Neural cell (in vitro differentiated cells): ENCODE data around the gene CDK5RAP1. TPM values are rescaled to one million over a fixed set of nuclear protein-coding genes. Genes with fewer than 3 reads are reported as not detected.

ENCODE experiments used
- H2AFZ ChIP-seq: fragments of 200-600, 300-800 bp; sonication (generic), shearing (Covaris generic); 2 replicates; pipeline ENCODE4 v1.6.0; 2014; ENCODE audit warnings: low read depth, mild to moderate bottlenecking, antibody characterized with exemption, low read length, moderate library complexity
- H3F3A ChIP-seq: fragments of 200-600 bp; shearing (Covaris generic); 2 replicates; pipeline ENCODE4 v1.6.1; 2016; ENCODE audit warnings: mild to moderate bottlenecking, moderate library complexity, mixed read lengths, antibody characterized with exemption, low read length; ENCODE audit not compliant: insufficient read depth, poor library complexity, severe bottlenecking
- H3K27ac ChIP-seq: fragments of 200-600, 300-800 bp; sonication (generic), shearing (Covaris generic); 2 replicates; pipeline ENCODE4 v1.5.1; 2014; ENCODE audit warnings: mild to moderate bottlenecking, low read length, moderate library complexity
- H3K27me3 ChIP-seq: fragments of 300-800, 200-600 bp; sonication (generic), shearing (Covaris generic); 2 replicates; pipeline ENCODE4 v1.6.0; 2014; ENCODE audit warnings: mild to moderate bottlenecking, low read depth, low read length, moderate library complexity; ENCODE audit not compliant: insufficient read depth
- H3K36me3 ChIP-seq: fragments of 300-800, 200-600 bp; sonication (generic), shearing (Covaris generic); 2 replicates; pipeline ENCODE4 v1.5.1; 2014; ENCODE audit warnings: mild to moderate bottlenecking, antibody characterized with exemption, low read length, moderate library complexity; ENCODE audit not compliant: insufficient read depth
- H3K4me2 ChIP-seq: fragments of 300-800, 200-600 bp; sonication (generic), shearing (Covaris generic); 2 replicates; pipeline ENCODE4 v1.6.0; 2014; ENCODE audit warnings: mild to moderate bottlenecking, low read length
- H3K4me3 ChIP-seq: fragments of 300-800, 200-600 bp; sonication (generic), shearing (Covaris generic); 2 replicates; pipeline ENCODE4 v1.5.1; 2014; ENCODE audit warnings: mild to moderate bottlenecking, low read length, moderate library complexity
- H3K79me2 ChIP-seq: fragments of 200-600 bp; shearing (Covaris generic); replicated peaks from 2 replicates; pipeline ENCODE4 v1.6.0; 2014; ENCODE audit warnings: mild to moderate bottlenecking, low read length, moderate library complexity; ENCODE audit not compliant: insufficient read depth
- H3K9ac ChIP-seq: fragments of 300-800, 200-600 bp; sonication (generic), shearing (Covaris generic); 2 replicates; pipeline ENCODE4 v1.6.1; 2016; ENCODE audit warnings: mild to moderate bottlenecking, low read length, mixed read lengths
- H3K9me2 ChIP-seq: fragments of 200-600 bp; shearing (Covaris generic); 2 replicates; pipeline ENCODE4 v1.6.1; 2016; ENCODE audit warnings: mild to moderate bottlenecking, low read length, mixed read lengths; ENCODE audit not compliant: insufficient read depth
- H3K9me3 ChIP-seq: fragments of 200-600, 300-800 bp; sonication (generic), shearing (Covaris generic); 2 replicates; pipeline ENCODE4 v1.6.1; 2016; ENCODE audit warnings: mild to moderate bottlenecking, mixed run types, low read length, moderate library complexity, mixed read lengths
- H4K20me1 ChIP-seq: fragments of 200-600 bp; shearing (Covaris generic); 2 replicates; pipeline ENCODE4 v1.6.1; 2016; ENCODE audit warnings: mild to moderate bottlenecking, mixed run types; ENCODE audit not compliant: insufficient read depth
- CTCF ChIP-seq: fragments of 450-650 bp; IDR thresholded peaks from 2 replicates; pipeline ENCODE4 v1.5.1; 2014; ENCODE audit warnings: antibody characterized with exemption, mild to moderate bottlenecking, moderate library complexity; ENCODE audit not compliant: poor library complexity, severe bottlenecking
- EP300 ChIP-seq: fragments of 450-650 bp; conservative IDR thresholded peaks from 2 replicates; pipeline ENCODE4 v1.6.1; 2014; ENCODE audit warnings: antibody characterized with exemption, mild to moderate bottlenecking, moderate library complexity; ENCODE audit not compliant: poor library complexity, severe bottlenecking
- EZH2 ChIP-seq: fragments of 200-600, 300-800 bp; shearing (Covaris generic), sonication (generic); IDR thresholded peaks from 2 replicates; pipeline ENCODE4 v1.6.1; 2014; ENCODE audit warnings: antibody characterized with exemption, low read length, borderline replicate concordance, mild to moderate bottlenecking; ENCODE audit not compliant: insufficient read depth, poor library complexity, severe bottlenecking
- MXI1 ChIP-seq: fragments of 450-650 bp; conservative IDR thresholded peaks from 2 replicates; pipeline ENCODE4 v1.6.1; 2014; ENCODE audit warnings: antibody characterized with exemption, mild to moderate bottlenecking; ENCODE audit not compliant: poor library complexity, severe bottlenecking
- POLR2AphosphoS5 ChIP-seq: IDR thresholded peaks from 2 replicates; pipeline ENCODE4 v1.6.1; 2012
- RAD21 ChIP-seq: fragments of 450-650 bp; conservative IDR thresholded peaks from 2 replicates; pipeline ENCODE4 v1.6.1; 2014; ENCODE audit warnings: antibody characterized with exemption, mild to moderate bottlenecking, moderate library complexity
- REST ChIP-seq: IDR thresholded peaks from 2 replicates; pipeline ENCODE4 v1.6.1; 2012; ENCODE audit warnings: borderline replicate concordance
- SMC3 ChIP-seq: fragments of 450-650 bp; conservative IDR thresholded peaks from 2 replicates; pipeline ENCODE4 v1.6.1; 2014; ENCODE audit warnings: antibody characterized with exemption, mild to moderate bottlenecking, moderate library complexity; ENCODE audit not compliant: poor library complexity
- TAF1 ChIP-seq: IDR thresholded peaks from 2 replicates; pipeline ENCODE4 v1.6.1; 2012; ENCODE audit warnings: low read depth
- polyA plus RNA-seq: library from polyadenylated mRNA; depleted of rRNA; stranded (reverse); fragments of >200 nt; gene quantifications from 2 replicates; pipeline ENCODE4 v1.2.3, GENCODE V29; 2014

CDK5RAP1 gene
- polyA plus RNA-seq, 1 donor from 2014 or later = 47.2 TPM

- Histone ChIP-seq H3K9me3 (no peaks in the 10 kb centered on the region), H3K9me2 (no peaks in the 10 kb centered on the region), H3F3A (no peaks in the 10 kb centered on the region), H3K27ac (no peak overlapping the region), H2AFZ (peak overlapping the region; percentile 83), H3K4me3 (peak overlapping the region; percentile 74), H3K36me3 (no peaks in the 10 kb centered on the region), H3K79me2 (peaks cover 30% of the 10 kb centered on the region), H3K9ac (peak overlapping the region; percentile 66), H4K20me1 (no peaks in the 10 kb centered on the region), H3K27me3 (no peaks in the 10 kb centered on the region), H3K4me2 (peak overlapping the region; percentile 81)
- TF ChIP-seq EZH2 (no peak), POLR2AphosphoS5 (no peak)
Observed at GRCh38 chr20:33401921-33402369, 626 bp upstream of the CDK5RAP1 start.

DNA sequence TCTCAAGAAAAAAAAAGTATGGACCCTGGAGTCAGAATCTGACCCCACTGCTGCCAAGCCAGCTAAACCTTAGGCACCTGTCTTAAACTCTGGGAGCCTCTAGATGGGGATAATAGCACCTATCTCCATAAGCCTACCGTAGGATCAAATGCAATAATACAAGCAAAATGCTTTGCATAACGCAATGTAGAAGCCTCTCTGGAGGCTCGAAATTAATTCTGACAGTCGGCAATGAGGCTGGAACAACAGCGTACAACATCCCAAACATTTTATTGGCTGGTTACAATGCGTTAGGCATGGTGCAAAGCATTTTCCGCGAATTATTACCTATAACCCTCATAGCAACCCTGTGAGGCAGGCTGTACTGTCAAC, 521 bp downstream of the CDK5RAP1 start:
- Histone ChIP-seq H3F3A (no peaks in the 10 kb centered on the region), H4K20me1 (no peaks in the 10 kb centered on the region), H3K27me3 (no peaks in the 10 kb centered on the region), H3K9me2 (no peaks in the 10 kb centered on the region), H3K9me3 (no peaks in the 10 kb centered on the region), H3K4me2 (peak overlapping the region; percentile 42), H3K4me3 (peak overlapping the region; percentile 74), H3K27ac (peak overlapping the region; percentile 32), H2AFZ (peak overlapping the region; percentile 30), H3K79me2 (peaks cover 30% of the 10 kb centered on the region), H3K36me3 (no peaks in the 10 kb centered on the region), H3K9ac (peak overlapping the region; percentile 66)
- peak; percentile 59 for TF ChIP-seq RAD21
- TF ChIP-seq CTCF = peak; percentile 67
- no peak for TF ChIP-seq MXI1
- TF ChIP-seq SMC3 = peak; percentile 60

DNA sequence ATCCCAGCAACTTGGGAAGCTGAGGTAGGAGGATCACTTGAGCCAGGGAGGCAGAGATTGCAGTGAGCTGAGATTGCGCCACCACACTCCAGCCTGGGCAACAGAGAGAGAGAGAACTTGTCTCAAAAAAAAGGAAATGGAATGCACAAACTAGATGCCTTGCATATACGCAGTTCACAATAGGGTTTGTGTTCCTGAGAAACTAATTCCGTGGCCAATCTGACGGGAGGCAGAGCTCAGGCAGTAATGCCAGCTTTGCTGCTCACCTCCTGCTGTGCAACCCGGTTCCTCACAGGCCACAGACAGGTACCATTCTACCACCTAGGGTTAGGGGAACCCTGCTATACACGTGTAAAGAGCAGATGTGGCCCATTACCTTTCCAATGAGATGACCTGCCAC, 1.4 kb downstream of the CDK5RAP1 start:
- no peak overlapping the region for H2AFZ ChIP-seq
- H3K27me3 ChIP-seq = no peaks in the 10 kb centered on the region
- TF ChIP-seq REST = no peak
- TF ChIP-seq EZH2 = no peak
- TF ChIP-seq SMC3 = no peak
- TF ChIP-seq EP300 = no peak
- no peak for TF ChIP-seq RAD21
- TF ChIP-seq POLR2AphosphoS5 = no peak
- no peak for TF ChIP-seq TAF1
- no peak for TF ChIP-seq MXI1
- TF ChIP-seq CTCF = no peak
- no peaks in the 10 kb centered on the region for H3F3A ChIP-seq
- no peak overlapping the region for H3K27ac ChIP-seq
- peak overlapping the region; percentile 74 for H3K4me3 ChIP-seq
- H3K4me2 ChIP-seq = peak overlapping the region; percentile 42
- H3K9ac ChIP-seq = no peak overlapping the region
- no peaks in the 10 kb centered on the region for H4K20me1 ChIP-seq
- no peaks in the 10 kb centered on the region for H3K9me2 ChIP-seq
- H3K36me3 ChIP-seq = no peaks in the 10 kb centered on the region
- H3K79me2 ChIP-seq = peaks cover 30% of the 10 kb centered on the region
- no peaks in the 10 kb centered on the region for H3K9me3 ChIP-seq
